GM21723 (cell line): Measurements from ENCODE around the gene KIF1A.
"Not testable (repeated sequence)": the region's sequence is repeated elsewhere in the genome, so short reads cannot be mapped to it uniquely, and the experiment has no call there.

Experiments used
- ATAC-seq: cut with Tn5 transposase; IDR thresholded peaks from one replicate; pipeline ENCODE4 v1.9.1; 2021; ENCODE audit warnings: mild to moderate bottlenecking, moderate library complexity; ENCODE audit not compliant: unreplicated experiment

The KIF1A gene

GRCh38 chr2:240789501-240790369 lies 30.3 kb downstream of the KIF1A start:
- no peak for ATAC-seq

DNA sequence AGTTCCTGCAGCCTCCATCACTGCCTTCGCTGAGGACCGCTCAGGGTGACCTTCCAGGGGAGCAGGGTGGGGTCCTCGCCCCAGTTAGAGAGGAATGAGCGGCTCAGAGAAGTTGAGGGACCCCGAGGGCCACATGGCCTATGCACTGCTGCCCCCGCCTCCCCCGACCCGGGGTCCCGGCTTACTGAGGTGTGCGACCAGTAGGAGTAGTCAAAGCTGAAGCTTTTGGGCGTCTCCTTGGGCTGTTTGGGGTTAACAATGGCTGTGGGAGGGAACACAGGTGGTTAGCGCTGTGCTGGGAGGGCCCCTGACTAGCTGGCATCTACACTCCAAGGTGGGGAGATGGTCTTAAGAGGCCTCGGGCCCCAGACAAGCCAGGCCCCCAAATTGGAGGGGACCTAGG lies 31.0 kb downstream of the KIF1A start:
- no peak for ATAC-seq

DNA sequence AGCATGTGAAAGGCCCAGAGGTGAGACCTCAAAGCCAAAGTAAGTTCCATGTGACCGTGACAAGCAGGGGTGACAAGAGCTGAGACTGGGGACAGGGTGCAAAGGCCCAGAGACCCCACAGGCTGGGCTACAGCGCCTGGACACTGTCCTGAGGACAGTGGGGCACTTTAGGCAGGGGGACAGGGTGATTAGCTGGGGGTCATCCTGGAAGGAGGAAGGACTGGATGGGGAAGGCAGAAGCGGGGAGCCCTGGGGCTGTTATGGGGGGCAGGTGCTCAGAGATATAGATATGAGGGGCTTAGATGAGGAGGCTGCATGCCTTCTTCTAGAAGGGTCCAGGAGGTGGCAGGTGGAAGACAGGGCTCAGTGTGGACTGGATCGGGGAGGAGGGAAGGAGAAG lies 31.5 kb downstream of the KIF1A start:
- no peak for ATAC-seq

- no peak for ATAC-seq
These were observed 32.2 kb downstream of the KIF1A start for GRCh38 chr2:240787521-240788472.

DNA sequence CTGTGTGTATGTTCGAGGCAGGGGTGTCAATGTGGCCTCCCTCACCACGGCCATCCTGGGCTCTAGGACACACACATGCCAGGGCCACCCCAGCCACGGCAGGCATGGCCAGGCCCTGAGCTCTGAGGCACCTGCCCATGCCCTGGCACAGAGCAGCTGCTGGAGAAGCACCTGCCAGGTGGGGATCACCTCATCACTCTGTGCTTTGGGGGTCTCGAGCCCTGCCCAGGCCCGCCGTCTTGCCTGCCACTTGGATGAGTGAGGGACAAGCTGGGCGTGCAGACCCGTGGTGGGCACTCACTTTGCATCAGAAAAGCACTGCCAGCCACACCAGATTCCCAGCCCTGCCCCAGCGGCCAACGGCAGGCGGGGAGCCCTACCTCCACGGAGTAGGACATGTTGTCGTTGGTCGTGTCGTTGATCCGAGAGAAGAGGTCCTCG lies 33.1 kb downstream of the KIF1A start:
- no peak for ATAC-seq

DNA sequence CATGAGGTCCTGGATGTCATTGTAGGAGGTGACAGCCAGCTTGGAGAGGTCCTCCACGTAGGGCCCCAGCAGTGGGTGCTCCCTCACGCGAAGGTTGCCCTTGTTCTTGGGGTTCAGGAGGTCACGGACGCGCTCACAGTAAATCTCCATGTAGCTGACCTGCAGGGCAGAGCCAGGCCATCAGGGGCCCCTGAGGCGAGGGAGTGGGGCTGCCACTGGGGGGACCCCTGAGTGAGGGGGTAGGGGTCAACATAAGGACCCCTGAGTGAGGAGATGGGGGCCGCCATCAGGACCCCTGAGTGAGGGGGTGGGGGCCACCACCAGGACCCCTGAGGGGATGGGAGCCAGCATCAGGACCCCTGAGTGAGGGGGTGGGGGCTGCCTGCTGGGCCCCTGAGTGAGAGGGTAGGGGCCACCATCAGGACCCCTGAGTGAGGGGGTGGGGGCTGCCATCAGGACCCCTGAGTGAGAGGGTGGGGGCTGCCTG lies 33.6 kb downstream of the KIF1A start:
- ATAC-seq = no peak

DNA sequence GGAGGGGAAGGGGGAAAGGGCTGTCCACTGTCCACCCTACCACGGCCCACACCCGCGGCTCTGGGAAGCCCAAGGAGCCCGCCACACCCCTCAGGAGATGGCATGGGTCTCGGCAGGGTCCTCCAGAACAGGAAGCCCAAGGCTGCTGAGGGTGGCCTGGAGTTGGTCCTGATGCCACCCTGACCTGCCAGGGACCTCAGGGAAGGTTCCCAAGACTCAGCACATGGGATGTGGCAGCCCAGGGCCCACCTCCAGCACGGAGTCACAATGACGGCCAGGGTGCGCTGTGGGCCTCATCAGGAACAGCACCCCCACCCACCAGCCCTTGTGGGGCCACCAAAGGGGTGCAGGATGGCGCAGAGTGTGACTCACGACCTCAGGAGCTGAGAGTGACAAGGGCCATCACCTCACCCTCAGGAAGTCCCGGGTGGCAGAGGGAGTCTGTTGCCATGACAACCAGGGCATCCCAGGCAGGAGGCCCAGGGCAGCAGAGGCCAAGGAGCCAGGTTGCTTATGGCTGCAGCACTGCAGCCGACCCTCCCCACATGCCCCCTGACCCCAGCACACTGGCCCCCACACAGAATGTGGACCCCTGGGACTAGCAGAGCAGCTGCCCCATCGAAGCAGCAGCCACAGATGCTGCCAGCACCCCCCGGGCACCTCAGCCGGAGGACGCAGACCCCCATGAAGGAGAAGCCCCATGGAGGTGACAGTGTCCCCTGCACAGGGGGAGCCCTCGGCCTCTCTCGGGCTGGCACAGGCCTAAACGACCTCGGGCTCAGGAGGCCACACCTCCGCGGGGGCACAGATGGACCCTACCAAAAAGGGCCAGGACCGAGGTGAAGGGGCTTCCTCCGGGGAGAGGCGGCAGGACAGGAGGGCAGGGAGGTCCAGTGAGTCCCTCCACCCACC lies 34.3 kb downstream of the KIF1A start:
- no peak for ATAC-seq

DNA sequence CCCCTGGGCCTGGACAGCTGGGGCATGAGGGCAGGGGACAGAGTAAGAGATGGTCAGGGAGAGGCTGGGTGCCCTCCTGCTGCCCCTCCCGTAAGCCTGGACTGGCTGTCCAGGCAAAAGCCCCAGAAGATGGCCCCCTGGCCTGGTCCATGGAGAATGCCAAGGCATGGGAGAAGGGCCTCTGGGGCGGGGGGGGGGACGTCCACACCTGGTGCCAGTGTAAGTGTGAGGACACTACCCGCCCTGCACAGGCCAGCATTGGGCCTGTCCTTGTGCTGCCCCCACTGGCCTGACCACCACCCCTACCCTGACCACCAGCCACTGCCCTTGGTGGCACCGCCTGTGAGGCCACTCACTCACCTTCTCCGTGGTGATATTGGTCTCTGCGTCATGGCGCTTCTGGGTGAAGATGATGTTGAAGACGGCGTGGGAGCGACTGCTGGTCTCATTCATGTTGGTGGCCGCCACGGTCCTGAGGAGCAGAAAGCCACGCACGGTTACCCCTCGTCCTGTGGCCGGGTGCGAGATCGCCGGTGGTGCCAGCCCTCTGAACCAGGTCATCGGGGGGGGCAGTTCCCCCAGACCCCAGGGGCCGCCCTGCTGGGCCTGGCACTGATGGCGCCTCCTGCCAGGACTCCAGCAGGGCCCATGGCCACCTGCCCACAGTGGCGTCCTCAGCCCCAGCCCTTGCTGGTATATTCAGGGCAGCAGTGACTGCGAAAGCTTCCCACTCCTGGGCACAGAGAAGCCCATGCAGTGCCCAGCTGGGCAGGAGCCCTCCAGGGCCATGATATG lies 35.2 kb downstream of the KIF1A start:
- no peak for ATAC-seq

GRCh38 chr2:240783819-240784621 lies 36.0 kb downstream of the KIF1A start:
- no peak for ATAC-seq

DNA sequence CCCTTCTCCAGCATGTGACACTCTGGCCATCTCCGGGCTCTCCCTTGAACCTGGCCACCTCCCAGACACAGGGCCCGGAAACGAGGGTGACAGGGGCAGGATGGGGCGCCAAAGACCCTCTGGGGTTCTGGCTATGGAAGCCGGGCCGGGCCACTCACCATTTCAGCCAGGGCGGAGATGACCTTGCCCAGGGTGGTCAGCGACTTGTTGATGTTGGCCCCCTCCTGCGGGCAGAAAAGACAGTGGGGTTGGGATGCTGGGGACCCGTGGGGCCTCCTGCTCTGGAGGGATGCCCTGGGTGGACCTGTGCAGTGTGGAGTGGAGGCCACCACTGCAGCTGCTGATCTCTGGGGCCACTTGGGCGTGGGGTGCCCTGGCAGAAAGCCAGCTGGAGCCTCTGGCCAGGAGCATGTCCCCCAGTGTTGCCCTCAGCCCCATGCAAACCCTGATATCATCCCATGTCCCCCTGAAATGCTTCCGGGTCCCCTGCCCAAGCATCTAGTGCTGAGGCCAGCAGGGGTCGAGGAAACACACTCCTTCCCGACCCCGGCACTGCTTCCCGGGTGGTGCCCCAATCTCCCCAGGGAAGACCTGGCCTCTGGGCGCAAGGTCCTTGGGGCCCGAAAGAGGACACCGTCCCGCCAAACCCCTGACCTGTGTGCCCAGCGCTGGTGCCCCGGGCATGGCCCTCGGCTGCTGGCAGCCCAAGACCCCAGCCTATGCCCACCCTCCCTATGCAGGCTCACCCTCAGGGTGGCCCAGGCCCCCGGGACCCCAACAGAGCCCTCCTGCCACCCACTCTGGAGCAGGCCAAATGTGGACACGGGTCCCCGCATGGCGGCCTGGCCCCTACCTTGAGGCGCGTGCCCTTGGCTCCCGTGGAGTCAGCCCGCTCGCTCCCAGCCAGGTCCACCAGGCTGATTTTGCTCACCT lies 36.9 kb downstream of the KIF1A start:
- ATAC-seq = no peak

DNA sequence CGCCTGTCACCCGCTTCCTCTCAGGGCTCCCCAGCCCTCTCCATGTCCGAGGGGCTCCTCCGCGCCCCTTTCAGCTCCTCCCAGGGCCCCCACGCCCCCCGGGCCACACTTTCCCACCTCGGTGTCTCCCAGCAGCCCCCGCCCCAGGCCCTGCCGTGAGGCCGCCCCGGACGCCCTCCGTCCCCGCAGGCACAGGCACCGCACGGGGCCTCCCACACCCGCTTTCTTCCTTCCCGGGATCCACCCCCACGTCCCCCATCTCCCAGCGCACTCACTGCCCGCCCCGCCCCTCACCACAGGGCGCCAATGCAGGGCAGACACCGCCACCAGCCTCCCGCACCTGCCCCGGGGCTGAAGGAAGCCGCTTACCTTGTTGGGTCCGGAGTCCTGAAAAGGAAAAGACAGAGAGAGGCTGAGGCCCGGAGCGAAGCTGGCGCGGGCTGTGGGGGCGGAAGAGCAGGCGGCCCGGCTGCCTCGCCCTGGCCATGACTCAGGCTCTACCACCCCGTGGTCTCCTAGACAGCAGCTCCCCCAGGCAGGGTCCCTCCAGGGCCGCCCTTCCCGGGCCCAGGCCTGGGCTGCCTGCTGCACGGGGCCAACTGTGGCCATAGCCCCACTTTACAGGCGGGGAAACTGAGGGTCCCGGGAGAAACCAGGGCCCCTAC lies 37.7 kb downstream of the KIF1A start:
- no peak for ATAC-seq

GRCh38 chr2:240781471-240782220 lies 38.4 kb downstream of the KIF1A start:
- ATAC-seq = no peak

DNA sequence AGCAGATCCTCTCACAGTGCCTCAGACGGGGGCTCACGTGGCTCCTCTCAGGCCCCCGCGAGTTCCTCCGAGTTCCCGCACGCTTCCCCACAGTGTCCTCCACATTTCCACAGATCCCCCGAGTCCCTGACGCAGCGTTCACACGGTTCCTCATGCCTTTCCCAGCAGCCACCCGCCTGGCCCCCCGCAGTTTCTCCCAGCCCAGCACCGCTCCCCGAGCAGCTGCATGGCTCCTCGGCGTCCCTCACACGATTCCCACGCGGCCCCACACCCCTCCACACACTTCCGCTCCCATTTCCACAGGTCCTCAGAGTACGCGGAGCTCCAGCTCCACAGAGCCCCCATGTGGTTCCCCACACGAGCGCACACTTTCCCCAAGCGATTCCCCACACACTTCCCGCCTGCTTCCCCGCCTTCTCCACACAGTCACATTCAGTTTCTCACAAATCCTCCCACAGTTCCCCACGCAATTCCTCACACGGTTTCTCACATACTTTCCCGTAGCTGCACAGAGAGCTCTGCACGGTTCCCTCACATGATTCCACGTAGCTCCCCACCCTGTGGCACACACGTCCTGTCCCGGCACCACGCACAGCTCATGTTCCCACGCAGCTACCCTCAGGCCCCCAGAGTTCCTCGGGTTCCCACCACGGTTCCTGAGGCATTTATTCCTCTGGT lies 39.9 kb downstream of the KIF1A start:
- no peak for ATAC-seq

GRCh38 chr2:240779250-240779832 lies 40.7 kb downstream of the KIF1A start:
- not testable (repeated sequence) for ATAC-seq

DNA sequence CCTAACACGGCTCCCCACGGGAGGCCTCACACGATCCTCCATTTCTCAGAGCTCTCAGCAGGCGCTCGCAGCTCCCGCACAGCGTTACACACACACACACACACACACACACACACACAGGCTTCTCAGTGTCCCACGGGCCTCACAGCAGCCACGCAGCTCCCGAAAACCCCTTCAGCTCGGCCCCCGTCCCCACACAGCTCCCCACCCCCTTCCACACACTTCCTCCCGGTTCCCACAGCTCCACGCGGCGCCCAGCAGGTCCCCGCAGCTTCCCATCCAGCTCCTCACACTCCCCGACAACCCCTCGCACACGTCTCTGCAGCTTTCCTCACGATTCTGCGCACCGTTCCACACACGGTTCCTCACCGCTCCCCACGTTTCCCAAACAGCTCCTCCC lies 41.6 kb downstream of the KIF1A start:
- no peak for ATAC-seq
